Measurements from ENCODE around the gene ELAVL3. TPM values are rescaled to one million over a fixed set of nuclear protein-coding genes. Genes with fewer than 3 reads are reported as not detected.

Gene ELAVL3
- total RNA-seq, 4 donors from 2014 or later: not detected

DNA sequence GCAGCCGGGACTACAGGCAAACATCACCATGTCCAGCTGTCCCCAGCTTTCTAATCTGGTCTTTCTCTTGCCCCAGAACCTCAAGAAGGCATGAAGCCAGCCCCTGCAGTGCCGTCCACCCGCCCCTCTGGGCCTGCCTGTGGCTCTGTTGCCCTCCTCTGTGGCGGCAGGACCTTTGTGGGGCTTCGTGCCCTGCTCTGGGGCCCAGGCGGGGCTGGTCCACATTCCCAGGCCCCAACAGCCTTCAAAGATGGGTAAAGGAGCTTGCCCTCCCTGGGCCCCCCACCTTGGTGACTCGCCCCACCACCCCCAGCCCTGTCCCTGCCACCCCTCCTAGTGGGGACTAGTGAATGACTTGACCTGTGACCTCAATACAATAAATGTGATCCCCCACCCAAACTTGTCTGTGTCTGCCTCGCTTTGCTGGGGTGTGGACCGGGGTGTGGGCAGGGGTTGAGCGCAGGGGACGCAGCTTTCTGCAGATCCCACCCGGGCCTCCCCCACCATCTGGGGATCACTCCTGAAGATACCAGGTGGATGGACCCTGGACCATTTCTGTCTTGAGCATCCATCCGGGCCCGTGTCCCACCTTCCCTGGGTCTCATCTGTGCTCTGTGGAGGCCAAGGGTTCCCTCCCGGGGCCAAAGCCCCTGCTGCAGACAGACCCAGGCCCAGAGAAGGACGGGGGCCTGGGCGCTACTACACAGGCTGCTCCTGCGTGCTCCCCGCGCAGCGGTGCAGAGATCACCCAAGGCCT, 30.1 kb downstream of the ELAVL3 start:
- peaks cover 0 to 54% (median 10%) of the 10 kb centered on the region in 3 donors for H3K36me3 ChIP-seq
- DNase-seq (ENCODE audit: low spot score in 2 of 2): no peak
- H3K4me3 ChIP-seq: no peak overlapping the region
- no peak for TF ChIP-seq EP300 (IDR thresholded peaks at IDR 0.05)
- no peak for TF ChIP-seq POLR2A (IDR thresholded peaks at IDR 0.05)
- TF ChIP-seq, protein P1, sequence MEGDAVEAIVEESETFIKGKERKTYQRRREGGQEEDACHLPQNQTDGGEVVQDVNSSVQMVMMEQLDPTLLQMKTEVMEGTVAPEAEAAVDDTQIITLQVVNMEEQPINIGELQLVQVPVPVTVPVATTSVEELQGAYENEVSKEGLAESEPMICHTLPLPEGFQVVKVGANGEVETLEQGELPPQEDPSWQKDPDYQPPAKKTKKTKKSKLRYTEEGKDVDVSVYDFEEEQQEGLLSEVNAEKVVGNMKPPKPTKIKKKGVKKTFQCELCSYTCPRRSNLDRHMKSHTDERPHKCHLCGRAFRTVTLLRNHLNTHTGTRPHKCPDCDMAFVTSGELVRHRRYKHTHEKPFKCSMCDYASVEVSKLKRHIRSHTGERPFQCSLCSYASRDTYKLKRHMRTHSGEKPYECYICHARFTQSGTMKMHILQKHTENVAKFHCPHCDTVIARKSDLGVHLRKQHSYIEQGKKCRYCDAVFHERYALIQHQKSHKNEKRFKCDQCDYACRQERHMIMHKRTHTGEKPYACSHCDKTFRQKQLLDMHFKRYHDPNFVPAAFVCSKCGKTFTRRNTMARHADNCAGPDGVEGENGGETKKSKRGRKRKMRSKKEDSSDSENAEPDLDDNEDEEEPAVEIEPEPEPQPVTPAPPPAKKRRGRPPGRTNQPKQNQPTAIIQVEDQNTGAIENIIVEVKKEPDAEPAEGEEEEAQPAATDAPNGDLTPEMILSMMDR (IDR thresholded peaks at IDR 0.05): no peak
- 78 to 80% methylated on average over 20 to 21 of the region's 21 CpGs for WGBS, 2 donors
- peaks cover 0 to 16% (median 2%) of the 10 kb centered on the region in 4 donors for H3K4me1 ChIP-seq
- peaks cover 0 to 17% of the 10 kb centered on the region in 2 donors for H3K27me3 ChIP-seq
- no peak overlapping the region for H3K27ac ChIP-seq
- H3K9me3 ChIP-seq: no peaks in the 10 kb centered on the region

DNA sequence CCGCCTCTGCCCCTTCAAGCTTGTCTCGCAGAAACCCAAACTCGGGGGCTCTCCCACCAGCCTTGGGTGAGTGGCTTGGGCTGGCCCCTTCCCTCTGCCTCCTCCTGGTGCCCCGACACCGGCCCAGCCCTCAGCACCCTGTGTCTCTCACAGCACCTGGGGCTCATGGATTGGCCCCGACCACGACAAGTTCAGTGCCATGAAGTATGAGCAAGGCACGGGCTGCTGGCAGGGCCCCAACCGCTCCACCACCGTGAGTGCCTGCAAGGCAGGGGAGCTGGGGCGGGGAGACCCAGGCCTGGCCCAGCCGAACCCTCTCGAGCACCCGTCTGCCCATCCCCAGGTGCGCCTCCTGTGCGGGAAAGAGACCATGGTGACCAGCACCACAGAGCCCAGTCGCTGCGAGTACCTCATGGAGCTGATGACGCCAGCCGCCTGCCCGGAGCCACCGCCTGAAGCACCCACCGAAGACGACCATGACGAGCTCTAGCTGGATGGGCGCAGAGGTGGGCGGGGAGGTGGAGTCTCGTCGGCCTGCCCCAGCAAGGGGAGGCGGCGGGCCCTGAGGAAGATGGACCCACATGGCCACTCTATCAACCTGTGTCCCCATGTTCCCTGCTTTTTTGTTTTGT, 31.8 kb downstream of the ELAVL3 start:
- DNase-seq (ENCODE audit: low spot score in 2 of 2): no peak
- TF ChIP-seq POLR2A (IDR thresholded peaks at IDR 0.05) (no peak), EP300 (IDR thresholded peaks at IDR 0.05) (no peak)
- TF ChIP-seq, protein P1 (IDR thresholded peaks at IDR 0.05): no peak
- H3K4me3 ChIP-seq: no peak overlapping the region
- WGBS, 2 donors: 93% methylated on average over 27 of the region's 31 CpGs
- no peaks in the 10 kb centered on the region for H3K9me3 ChIP-seq
- peaks cover 0 to 17% of the 10 kb centered on the region in 2 donors for H3K27me3 ChIP-seq
- peaks cover 0 to 71% (median 13%) of the 10 kb centered on the region in 3 donors for H3K36me3 ChIP-seq
- H3K4me1 ChIP-seq: peaks cover 0 to 16% (median 2%) of the 10 kb centered on the region in 4 donors
- no peak overlapping the region for H3K27ac ChIP-seq

DNA sequence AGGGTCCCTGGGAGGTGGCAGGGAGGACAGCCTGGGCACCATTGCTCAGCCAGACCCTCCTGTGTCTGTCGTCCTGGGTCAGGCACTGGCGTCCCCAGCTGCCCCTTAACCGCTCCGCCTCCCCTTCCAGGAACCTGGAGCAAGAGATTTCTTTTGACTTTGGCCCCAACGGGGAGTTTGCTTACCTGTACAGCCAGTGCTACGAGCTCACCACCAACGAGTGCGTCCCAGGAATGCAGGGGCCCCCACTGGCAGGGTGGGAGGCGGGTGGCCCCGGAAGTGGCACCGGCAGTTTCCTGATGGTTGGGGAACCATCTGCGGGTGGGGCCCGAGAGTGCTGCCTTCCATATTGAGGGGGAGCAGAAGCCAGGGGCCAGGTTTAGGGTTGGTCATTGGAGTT, 32.4 kb downstream of the ELAVL3 start:
- Histone ChIP-seq H3K4me3 (no peak overlapping the region), H3K27me3 (peaks cover 0 to 14% of the 10 kb centered on the region in 2 donors), H3K4me1 (peaks cover 0 to 16% (median 2%) of the 10 kb centered on the region in 4 donors), H3K27ac (no peak overlapping the region), H3K9me3 (no peaks in the 10 kb centered on the region), H3K36me3 (peaks cover 0 to 77% (median 13%) of the 10 kb centered on the region in 3 donors)
- DNase-seq (ENCODE audit: low spot score in 2 of 2): no peak
- TF ChIP-seq POLR2A (IDR thresholded peaks at IDR 0.05) (no peak), EP300 (IDR thresholded peaks at IDR 0.05) (no peak)
- 86 to 94% methylated on average over 5 to 9 of the region's 13 CpGs for WGBS, 2 donors

DNA sequence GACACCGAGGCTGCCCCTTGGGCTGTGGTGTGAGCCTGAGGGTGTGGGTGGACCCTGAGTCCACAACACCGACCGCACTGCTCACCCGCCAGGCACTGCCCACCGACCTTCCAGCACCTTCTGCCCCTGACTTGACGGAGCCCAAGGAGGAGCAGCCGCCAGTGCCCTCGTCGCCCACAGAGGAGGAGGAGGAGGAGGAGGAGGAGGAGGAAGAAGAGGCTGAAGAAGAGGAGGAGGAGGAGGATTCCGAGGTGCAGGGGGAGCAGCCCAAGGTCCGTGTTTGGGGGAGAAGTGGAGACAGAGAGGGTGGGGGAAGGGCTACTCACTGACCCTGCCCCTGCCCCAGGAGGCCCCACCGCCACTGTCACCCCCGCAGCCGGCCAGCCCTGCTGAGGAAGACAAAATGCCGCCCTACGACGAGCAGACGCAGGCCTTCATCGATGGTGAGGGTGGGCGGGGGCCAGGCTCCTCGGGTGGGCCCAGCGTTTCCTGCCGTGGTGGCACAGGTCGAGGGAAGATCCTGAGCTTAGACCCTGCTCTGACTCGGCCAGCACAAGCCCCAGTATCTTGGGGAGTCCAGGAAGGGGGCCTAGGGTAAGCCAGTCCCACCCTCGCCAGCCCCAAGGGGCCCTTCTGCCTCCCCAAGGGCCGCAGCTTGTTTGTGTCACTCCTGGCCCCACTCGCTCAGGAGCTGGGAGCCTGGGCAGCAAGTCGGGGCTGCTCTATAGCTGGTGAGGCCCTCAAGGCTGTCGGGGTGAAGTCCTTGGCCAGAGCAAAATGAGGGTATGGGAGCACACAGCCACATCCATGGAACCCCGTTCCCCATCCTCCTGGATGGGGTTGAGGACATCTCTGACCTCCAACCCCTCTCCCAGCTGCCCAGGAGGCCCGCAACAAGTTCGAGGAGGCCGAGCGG, 33.2 kb downstream of the ELAVL3 start:
- WGBS, 2 donors: 78 to 81% methylated on average over 29 to 33 of the region's 35 CpGs
- no peak overlapping the region for H3K4me3 ChIP-seq
- H3K9me3 ChIP-seq: no peaks in the 10 kb centered on the region
- TF ChIP-seq, protein P1 (IDR thresholded peaks at IDR 0.05): no peak
- TF ChIP-seq POLR2A (IDR thresholded peaks at IDR 0.05) (no peak), EP300 (IDR thresholded peaks at IDR 0.05) (no peak)
- DNase-seq (ENCODE audit: low spot score in 2 of 2): no peak
- peaks cover 0 to 7% of the 10 kb centered on the region in 2 donors for H3K27me3 ChIP-seq
- peaks cover 0 to 85% (median 13%) of the 10 kb centered on the region in 3 donors for H3K36me3 ChIP-seq
- peaks cover 0 to 12% (median 2%) of the 10 kb centered on the region in 4 donors for H3K4me1 ChIP-seq
- H3K27ac ChIP-seq: no peak overlapping the region

DNA sequence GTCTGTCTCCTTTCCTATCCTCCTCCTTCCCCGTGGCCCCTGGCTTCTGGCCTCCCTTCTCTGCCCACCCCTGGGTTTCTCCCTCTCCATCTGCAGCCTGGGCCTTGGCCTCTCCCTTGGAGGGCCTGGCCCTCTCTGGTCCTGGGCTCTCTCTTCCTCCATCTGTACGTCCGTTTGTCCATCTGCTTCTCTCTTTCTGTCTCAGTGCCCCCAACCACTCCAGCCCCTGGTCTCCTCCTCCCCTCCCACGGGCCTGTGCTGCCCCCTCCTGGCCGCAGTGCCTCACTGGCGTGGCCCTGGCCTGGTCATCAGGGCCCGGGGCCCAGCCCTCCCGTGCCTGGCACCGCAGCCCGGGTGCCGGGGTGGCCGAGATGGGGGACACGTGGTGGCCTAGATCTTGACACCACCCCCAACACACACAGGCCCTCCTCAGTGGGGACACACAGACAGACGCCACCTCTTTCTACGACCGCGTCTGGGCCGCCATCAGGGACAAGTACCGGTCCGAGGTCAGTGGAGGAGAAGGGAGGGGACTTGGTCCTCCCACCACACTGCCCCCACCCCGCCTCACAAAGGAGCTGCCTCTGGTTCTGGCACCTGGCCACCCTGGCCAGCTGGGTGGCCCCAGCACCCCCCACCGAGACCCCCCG, 34.1 kb downstream of the ELAVL3 start:
- H3K36me3 ChIP-seq: peaks cover 0 to 93% (median 13%) of the 10 kb centered on the region in 3 donors
- peaks cover 0 to 4% (median 2%) of the 10 kb centered on the region in 4 donors for H3K4me1 ChIP-seq
- DNase-seq (ENCODE audit: low spot score in 2 of 2): peak in 1 of 2 donors; percentile 49
- H3K4me3 ChIP-seq: no peak overlapping the region
- no peak overlapping the region for H3K27ac ChIP-seq
- H3K27me3 ChIP-seq: peaks cover 0 to 4% of the 10 kb centered on the region in 2 donors
- TF ChIP-seq, protein P1 (IDR thresholded peaks at IDR 0.05): peak; percentile 50 to 84 (median 59)
- TF ChIP-seq POLR2A (IDR thresholded peaks at IDR 0.05) (no peak), EP300 (IDR thresholded peaks at IDR 0.05) (no peak)
- no peaks in the 10 kb centered on the region for H3K9me3 ChIP-seq
- WGBS, 2 donors: 54 to 57% methylated on average over 17 to 21 of the region's 23 CpGs

Data from tibial nerve (tissue), 4 donors.